IMR-90 (cell line): ENCODE data around the gene NPC1.

Source experiments
- CEBPB ChIP-seq: IDR thresholded peaks from 2 replicates; pipeline ENCODE4 v1.6.1; 2012; ENCODE audit warnings: low read depth, low read length, improper control_type of control experiment
- CHD1 ChIP-seq: IDR thresholded peaks from 2 replicates; pipeline ENCODE4 v1.6.1; 2012; ENCODE audit warnings: low read depth, low read length, improper control_type of control experiment
- MAFK ChIP-seq: IDR thresholded peaks from 2 replicates; pipeline ENCODE4 v1.6.1; 2012; ENCODE audit warnings: low read depth, low read length, improper control_type of control experiment
- MXI1 ChIP-seq: IDR thresholded peaks from 2 replicates; pipeline ENCODE4 v1.6.1; 2012; ENCODE audit warnings: low read depth, mild to moderate bottlenecking, low read length, moderate library complexity, borderline replicate concordance
- POLR2A ChIP-seq: IDR thresholded peaks from 2 replicates; pipeline ENCODE4 v1.6.1; 2012; ENCODE audit warnings: mild to moderate bottlenecking, low read depth, low read length
- RAD21 ChIP-seq: IDR thresholded peaks from 2 replicates; pipeline ENCODE4 v1.6.1; 2012; ENCODE audit warnings: low read length, improper control_type of control experiment
- RCOR1 ChIP-seq: IDR thresholded peaks from 2 replicates; pipeline ENCODE4 v1.6.1; 2012; ENCODE audit warnings: mild to moderate bottlenecking, low read length, improper control_type of control experiment; ENCODE audit not compliant: insufficient replicate concordance
- TF ChIP-seq, protein P1 (sequence below): conservative IDR thresholded peaks from 2 replicates; pipeline ENCODE4 v1.5.1; 2012; ENCODE audit warnings: mild to moderate bottlenecking, low read depth, low read length, improper control_type of control experiment
- TF ChIP-seq, protein P2 (sequence below): fragments of 150-350 bp; IDR thresholded peaks from 2 replicates; pipeline ENCODE4 v1.6.1; 2016; ENCODE audit warnings: low read depth, mild to moderate bottlenecking, low read length, moderate library complexity, borderline replicate concordance
- TF ChIP-seq, protein P3 (sequence below): fragments of 150-350 bp; IDR thresholded peaks from 2 replicates; pipeline ENCODE4 v1.6.1; 2017; ENCODE audit warnings: mild to moderate bottlenecking, antibody characterized with exemption, low read length, low read depth

DNA sequence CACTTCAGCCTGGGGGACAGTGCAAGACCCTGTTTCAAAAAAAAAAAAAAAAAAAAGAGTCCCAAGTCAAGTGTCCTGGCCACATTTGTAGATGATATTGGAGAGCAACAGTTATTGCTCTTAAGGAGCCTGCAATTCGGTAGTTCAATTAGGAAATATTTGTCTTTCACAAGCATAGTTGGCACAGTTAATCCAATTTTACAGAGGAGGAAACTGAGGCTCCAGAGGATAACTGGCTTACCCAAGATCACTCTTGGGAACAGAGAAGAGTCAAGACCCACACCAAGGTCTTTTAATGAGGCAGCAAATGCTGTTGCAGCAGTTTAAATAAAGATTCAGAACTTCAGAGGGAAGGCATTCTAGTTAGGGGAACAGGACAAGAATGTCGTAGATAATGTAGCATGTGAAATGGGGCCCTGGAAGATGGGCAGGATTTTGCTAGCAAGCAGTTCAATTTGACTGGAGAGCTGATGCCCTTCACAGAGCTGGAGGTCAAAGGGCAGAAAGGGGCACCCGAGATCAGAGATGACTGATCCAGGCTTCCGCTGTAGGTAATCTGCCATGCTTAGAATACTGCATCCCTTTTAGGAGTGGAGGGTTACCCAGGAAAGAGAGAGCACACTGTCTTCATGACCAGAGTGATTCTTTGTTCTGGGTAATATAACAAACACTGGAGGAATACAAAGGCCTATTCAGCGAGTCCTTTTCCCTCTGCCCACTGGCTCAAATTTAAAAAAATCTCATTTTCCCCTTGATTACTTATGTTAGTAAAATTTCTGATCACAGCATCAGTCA, 3.0 kb downstream of the NPC1 start:
- TF ChIP-seq POLR2A, result no peak
- TF ChIP-seq, protein P1, sequence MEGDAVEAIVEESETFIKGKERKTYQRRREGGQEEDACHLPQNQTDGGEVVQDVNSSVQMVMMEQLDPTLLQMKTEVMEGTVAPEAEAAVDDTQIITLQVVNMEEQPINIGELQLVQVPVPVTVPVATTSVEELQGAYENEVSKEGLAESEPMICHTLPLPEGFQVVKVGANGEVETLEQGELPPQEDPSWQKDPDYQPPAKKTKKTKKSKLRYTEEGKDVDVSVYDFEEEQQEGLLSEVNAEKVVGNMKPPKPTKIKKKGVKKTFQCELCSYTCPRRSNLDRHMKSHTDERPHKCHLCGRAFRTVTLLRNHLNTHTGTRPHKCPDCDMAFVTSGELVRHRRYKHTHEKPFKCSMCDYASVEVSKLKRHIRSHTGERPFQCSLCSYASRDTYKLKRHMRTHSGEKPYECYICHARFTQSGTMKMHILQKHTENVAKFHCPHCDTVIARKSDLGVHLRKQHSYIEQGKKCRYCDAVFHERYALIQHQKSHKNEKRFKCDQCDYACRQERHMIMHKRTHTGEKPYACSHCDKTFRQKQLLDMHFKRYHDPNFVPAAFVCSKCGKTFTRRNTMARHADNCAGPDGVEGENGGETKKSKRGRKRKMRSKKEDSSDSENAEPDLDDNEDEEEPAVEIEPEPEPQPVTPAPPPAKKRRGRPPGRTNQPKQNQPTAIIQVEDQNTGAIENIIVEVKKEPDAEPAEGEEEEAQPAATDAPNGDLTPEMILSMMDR, result no peak
- TF ChIP-seq MAFK, result no peak
- TF ChIP-seq CHD1, result no peak
- TF ChIP-seq RAD21, result no peak
- no peak for TF ChIP-seq MXI1
- TF ChIP-seq, protein P2, sequence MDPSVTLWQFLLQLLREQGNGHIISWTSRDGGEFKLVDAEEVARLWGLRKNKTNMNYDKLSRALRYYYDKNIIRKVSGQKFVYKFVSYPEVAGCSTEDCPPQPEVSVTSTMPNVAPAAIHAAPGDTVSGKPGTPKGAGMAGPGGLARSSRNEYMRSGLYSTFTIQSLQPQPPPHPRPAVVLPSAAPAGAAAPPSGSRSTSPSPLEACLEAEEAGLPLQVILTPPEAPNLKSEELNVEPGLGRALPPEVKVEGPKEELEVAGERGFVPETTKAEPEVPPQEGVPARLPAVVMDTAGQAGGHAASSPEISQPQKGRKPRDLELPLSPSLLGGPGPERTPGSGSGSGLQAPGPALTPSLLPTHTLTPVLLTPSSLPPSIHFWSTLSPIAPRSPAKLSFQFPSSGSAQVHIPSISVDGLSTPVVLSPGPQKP, result no peak
- no peak for TF ChIP-seq RCOR1
- TF ChIP-seq, protein P3, sequence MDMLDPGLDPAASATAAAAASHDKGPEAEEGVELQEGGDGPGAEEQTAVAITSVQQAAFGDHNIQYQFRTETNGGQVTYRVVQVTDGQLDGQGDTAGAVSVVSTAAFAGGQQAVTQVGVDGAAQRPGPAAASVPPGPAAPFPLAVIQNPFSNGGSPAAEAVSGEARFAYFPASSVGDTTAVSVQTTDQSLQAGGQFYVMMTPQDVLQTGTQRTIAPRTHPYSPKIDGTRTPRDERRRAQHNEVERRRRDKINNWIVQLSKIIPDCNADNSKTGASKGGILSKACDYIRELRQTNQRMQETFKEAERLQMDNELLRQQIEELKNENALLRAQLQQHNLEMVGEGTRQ, result no peak
- TF ChIP-seq CEBPB, result no peak
